ENCODE results near the gene ANP32E.
A peak's percentile ranks its signal among the peaks of the same experiment; 100 is the strongest.
"Not testable (repeated sequence)": the region's sequence is repeated elsewhere in the genome, so short reads cannot be mapped to it uniquely, and the experiment has no call there.

The ANP32E gene

GRCh38 chr1:150226486-150226885 lies 9.4 kb downstream of the ANP32E start:
- Histone ChIP-seq H3K27me3 (ENCODE audit: insufficient read depth, low read depth, severe bottlenecking) (no peaks in the 10 kb centered on the region), H3K27ac (no peak overlapping the region), H3K9me3 (ENCODE audit: severe bottlenecking) (no peaks in the 10 kb centered on the region), H3K4me3 (ENCODE audit: low read depth, low read length) (no peak overlapping the region), H3K36me3 (peaks cover 93% of the 10 kb centered on the region)
- no peak for DNase-seq
- no peak for TF ChIP-seq CTCF (IDR thresholded peaks at IDR 0.05; ENCODE audit: low read depth, low read length)

GRCh38 chr1:150225546-150225945 lies 10.4 kb downstream of the ANP32E start:
- Histone ChIP-seq H3K27me3 (ENCODE audit: insufficient read depth, low read depth, severe bottlenecking) (no peaks in the 10 kb centered on the region), H3K36me3 (peaks cover 90% of the 10 kb centered on the region), H3K27ac (no peak overlapping the region), H3K4me3 (ENCODE audit: low read depth, low read length) (no peak overlapping the region), H3K9me3 (ENCODE audit: severe bottlenecking) (no peaks in the 10 kb centered on the region)
- no peak for TF ChIP-seq CTCF (IDR thresholded peaks at IDR 0.05; ENCODE audit: low read depth, low read length)
- DNase-seq = no peak

GRCh38 chr1:150224983-150225382 lies 10.9 kb downstream of the ANP32E start:
- Histone ChIP-seq H3K4me3 (ENCODE audit: low read depth, low read length) (no peak overlapping the region), H3K27me3 (ENCODE audit: insufficient read depth, low read depth, severe bottlenecking) (no peaks in the 10 kb centered on the region), H3K9me3 (ENCODE audit: severe bottlenecking) (no peaks in the 10 kb centered on the region), H3K36me3 (peaks cover 90% of the 10 kb centered on the region), H3K27ac (no peak overlapping the region)
- DNase-seq = no peak
- TF ChIP-seq CTCF (IDR thresholded peaks at IDR 0.05; ENCODE audit: low read depth, low read length) = no peak

- Histone ChIP-seq H3K4me3 (ENCODE audit: low read depth, low read length) (no peak overlapping the region), H3K27ac (no peak overlapping the region), H3K36me3 (peaks cover 61% of the 10 kb centered on the region), H3K27me3 (ENCODE audit: insufficient read depth, low read depth, severe bottlenecking) (no peaks in the 10 kb centered on the region), H3K9me3 (ENCODE audit: severe bottlenecking) (no peaks in the 10 kb centered on the region)
- DNase-seq = peak; percentile 6
- no peak for TF ChIP-seq CTCF (IDR thresholded peaks at IDR 0.05; ENCODE audit: low read depth, low read length)
These were observed 14.4 kb downstream of the ANP32E start for GRCh38 chr1:150221552-150221951.

- not testable (repeated sequence) for H3K27ac ChIP-seq; H3K9me3 ChIP-seq (ENCODE audit: severe bottlenecking); H3K4me3 ChIP-seq (ENCODE audit: low read depth, low read length); DNase-seq; H3K27me3 ChIP-seq (ENCODE audit: insufficient read depth, low read depth, severe bottlenecking)
- H3K36me3 ChIP-seq = peaks cover 13% of the 10 kb centered on the region
These were observed 20.1 kb downstream of the ANP32E start for GRCh38 chr1:150215855-150216254.

GRCh38 chr1:150214099-150214756 lies 21.7 kb downstream of the ANP32E start:
- H3K36me3 ChIP-seq; H3K27me3 ChIP-seq (ENCODE audit: insufficient read depth, low read depth, severe bottlenecking); H3K9me3 ChIP-seq (ENCODE audit: severe bottlenecking); DNase-seq: not testable (repeated sequence)
- peak overlapping the region; percentile 49 for H3K4me3 ChIP-seq (ENCODE audit: low read depth, low read length)
- H3K27ac ChIP-seq = peak overlapping the region; percentile 68

All from WERI-Rb-1 (cell line).